ENCODE results near the gene GPN2. TPM values are rescaled to one million over a fixed set of nuclear protein-coding genes. Genes with fewer than 3 reads are reported as not detected.

The GPN2 gene
- total and polyA plus RNA-seq, 11 donors, result 7.6 to 27.4 (median 16.5) TPM

- WGBS, 4 donors, result 68 to 97% (median 80%) methylated on average over 9 to 20 of the region's 20 CpGs
- intact Hi-C loops (cut with DNase I), result loop anchor here in 1 of 10 donors (5.0 kb wide), 1 partner anchor 51 kb away; no protein-coding TSS in a partner anchor
- H3K4me3 ChIP-seq, result peak overlapping the region in 3 of 12 donors; percentile 59 to 78 (median 66)
These were observed 26.4 kb downstream of the GPN2 start for GRCh38 chr1:26863685-26864077.

DNA sequence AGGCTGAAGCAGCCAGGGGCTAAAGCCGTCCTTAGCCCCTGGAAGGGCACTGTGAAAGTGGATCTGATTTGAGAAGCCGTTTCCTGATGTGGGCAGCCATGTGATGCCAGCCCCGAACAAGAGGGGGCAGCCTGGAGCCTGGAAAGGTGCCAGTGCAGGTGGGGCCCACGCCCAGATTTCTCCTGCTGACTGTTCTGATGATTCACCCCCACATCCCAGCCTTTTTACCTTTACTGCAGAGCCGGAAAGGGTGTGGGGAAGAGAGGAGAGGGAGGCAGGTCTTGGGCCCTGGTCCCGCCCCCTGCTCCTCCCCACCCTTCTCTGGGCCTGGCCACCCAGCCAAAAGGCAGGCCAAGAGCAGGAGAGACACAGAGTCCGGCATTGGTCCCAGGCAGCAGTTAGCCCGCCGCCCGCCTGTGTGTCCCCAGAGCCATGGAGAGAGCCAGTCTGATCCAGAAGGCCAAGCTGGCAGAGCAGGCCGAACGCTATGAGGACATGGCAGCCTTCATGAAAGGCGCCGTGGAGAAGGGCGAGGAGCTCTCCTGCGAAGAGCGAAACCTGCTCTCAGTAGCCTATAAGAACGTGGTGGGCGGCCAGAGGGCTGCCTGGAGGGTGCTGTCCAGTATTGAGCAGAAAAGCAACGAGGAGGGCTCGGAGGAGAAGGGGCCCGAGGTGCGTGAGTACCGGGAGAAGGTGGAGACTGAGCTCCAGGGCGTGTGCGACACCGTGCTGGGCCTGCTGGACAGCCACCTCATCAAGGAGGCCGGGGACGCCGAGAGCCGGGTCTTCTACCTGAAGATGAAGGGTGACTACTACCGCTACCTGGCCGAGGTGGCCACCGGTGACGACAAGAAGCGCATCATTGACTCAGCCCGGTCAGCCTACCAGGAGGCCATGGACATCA, 27.1 kb downstream of the GPN2 start, which contains the start of gene SFN:
Gene SFN (plus strand): TSS at position 369 of the 904 bp plus-strand sequence. CDS start 64 bp downstream, at position 433.
- intact Hi-C loops (cut with DNase I), result loop anchor here in 1 of 10 donors (5.0 kb wide), 1 partner anchor 51 kb away; no protein-coding TSS in a partner anchor
- Histone ChIP-seq H3K4me1 (peaks cover 0 to 19% (median 9%) of the 10 kb centered on the region in 12 donors), H3K9me3 (no peaks in the 10 kb centered on the region), H3K27ac (peak within 1 kb of the TSS in 1 of 12 donors; percentile 84), H3K27me3 (no peaks in the 10 kb centered on the region), H3K4me3 (peak within 1 kb of the TSS in 8 of 12 donors; percentile 59 to 78 (median 66)), H3K36me3 (peaks cover 0 to 5% (median 0%) of the 10 kb centered on the region in 9 donors)
- TF ChIP-seq POLR2A (IDR thresholded peaks at IDR 0.05), result no peak
- TF ChIP-seq, protein P1, sequence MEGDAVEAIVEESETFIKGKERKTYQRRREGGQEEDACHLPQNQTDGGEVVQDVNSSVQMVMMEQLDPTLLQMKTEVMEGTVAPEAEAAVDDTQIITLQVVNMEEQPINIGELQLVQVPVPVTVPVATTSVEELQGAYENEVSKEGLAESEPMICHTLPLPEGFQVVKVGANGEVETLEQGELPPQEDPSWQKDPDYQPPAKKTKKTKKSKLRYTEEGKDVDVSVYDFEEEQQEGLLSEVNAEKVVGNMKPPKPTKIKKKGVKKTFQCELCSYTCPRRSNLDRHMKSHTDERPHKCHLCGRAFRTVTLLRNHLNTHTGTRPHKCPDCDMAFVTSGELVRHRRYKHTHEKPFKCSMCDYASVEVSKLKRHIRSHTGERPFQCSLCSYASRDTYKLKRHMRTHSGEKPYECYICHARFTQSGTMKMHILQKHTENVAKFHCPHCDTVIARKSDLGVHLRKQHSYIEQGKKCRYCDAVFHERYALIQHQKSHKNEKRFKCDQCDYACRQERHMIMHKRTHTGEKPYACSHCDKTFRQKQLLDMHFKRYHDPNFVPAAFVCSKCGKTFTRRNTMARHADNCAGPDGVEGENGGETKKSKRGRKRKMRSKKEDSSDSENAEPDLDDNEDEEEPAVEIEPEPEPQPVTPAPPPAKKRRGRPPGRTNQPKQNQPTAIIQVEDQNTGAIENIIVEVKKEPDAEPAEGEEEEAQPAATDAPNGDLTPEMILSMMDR (IDR thresholded peaks at IDR 0.05), result no peak
- DNase-seq (no peak), ATAC-seq (no peak)
- 88 to 92% (median 90%) methylated on average over 35 to 37 of the region's 37 CpGs for WGBS, 4 donors

More at GRCh38 chr1:26863685-26864077, 26.4 kb downstream of the GPN2 start:
- Histone ChIP-seq H3K36me3 (no peaks in the 10 kb centered on the region), H3K4me1 (peaks cover 0 to 19% (median 9%) of the 10 kb centered on the region in 12 donors), H3K9me3 (no peaks in the 10 kb centered on the region), H3K27me3 (no peaks in the 10 kb centered on the region), H3K27ac (no peak overlapping the region)
- ATAC-seq (no peak), DNase-seq (peak in 1 of 5 donors; percentile 29)
- TF ChIP-seq, protein P1 (IDR thresholded peaks at IDR 0.05), result no peak
- TF ChIP-seq POLR2A (IDR thresholded peaks at IDR 0.05), result no peak

GRCh38 chr1:26861889-26862378, 28.1 kb downstream of the GPN2 start:
- no peak for TF ChIP-seq POLR2A (IDR thresholded peaks at IDR 0.05)
- TF ChIP-seq, protein P1 (IDR thresholded peaks at IDR 0.05), result no peak
- Histone ChIP-seq H3K9me3 (no peaks in the 10 kb centered on the region), H3K36me3 (peaks cover 0 to 12% (median 0%) of the 10 kb centered on the region in 9 donors), H3K27ac (no peak overlapping the region), H3K4me1 (peaks cover 0 to 19% (median 9%) of the 10 kb centered on the region in 12 donors), H3K4me3 (no peak overlapping the region), H3K27me3 (no peaks in the 10 kb centered on the region)
- DNase-seq (no peak), ATAC-seq (no peak)
- 79 to 87% (median 85%) methylated on average over 7 of the region's 7 CpGs for WGBS, 4 donors
- intact Hi-C loops (cut with DNase I), result loop anchor here in 1 of 10 donors (5.0 kb wide), 1 partner anchor 50 kb away; no protein-coding TSS in a partner anchor

DNA sequence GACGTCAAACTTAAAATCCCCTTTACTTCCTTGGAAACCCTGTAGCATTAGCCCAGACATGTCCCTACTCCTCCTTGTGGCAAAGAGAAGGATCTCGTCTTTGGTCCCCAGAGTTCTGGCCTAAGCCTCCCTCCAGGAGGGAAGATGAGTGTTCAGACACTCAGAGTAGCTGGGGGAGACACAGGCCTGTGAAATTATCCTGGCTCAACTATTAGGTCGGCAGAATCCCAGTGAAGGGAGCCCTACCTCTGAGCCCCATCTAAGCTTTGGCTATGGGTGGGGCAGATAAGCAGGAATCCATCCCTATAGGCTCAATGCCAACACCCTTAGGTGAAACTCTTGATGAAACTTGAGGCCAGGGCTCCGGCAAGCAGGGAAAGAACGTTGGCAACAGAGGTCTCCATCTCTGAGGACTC, 28.8 kb downstream of the GPN2 start:
- H3K27ac ChIP-seq, result no peak overlapping the region
- H3K36me3 ChIP-seq, result peaks cover 0 to 18% (median 6%) of the 10 kb centered on the region in 9 donors
- DNase-seq (no peak), ATAC-seq (no peak)
- peaks cover 0 to 19% (median 9%) of the 10 kb centered on the region in 12 donors for H3K4me1 ChIP-seq
- H3K27me3 ChIP-seq, result no peaks in the 10 kb centered on the region
- TF ChIP-seq POLR2A (IDR thresholded peaks at IDR 0.05), result no peak
- TF ChIP-seq, protein P1 (IDR thresholded peaks at IDR 0.05), result no peak
- intact Hi-C loops (cut with DNase I), result loop anchor here in 1 of 10 donors (5.0 kb wide), 1 partner anchor 49 kb away; no protein-coding TSS in a partner anchor
- H3K4me3 ChIP-seq, result no peak overlapping the region
- WGBS, 4 donors, result 65 to 80% (median 75%) methylated on average over 5 of the region's 5 CpGs
- no peaks in the 10 kb centered on the region for H3K9me3 ChIP-seq
